Gastroesophageal sphincter (tissue), 4 donors: ENCODE data around the gene EIF2B5. TPM values are rescaled to one million over a fixed set of nuclear protein-coding genes. Genes with fewer than 3 reads are reported as not detected.

ENCODE experiments used
- ATAC-seq: fragments of 150-250 bp; one replicate; pipeline ENCODE4 v1.9.1; 2016; ENCODE audit warnings: mild to moderate bottlenecking, moderate library complexity
- H3K27ac ChIP-seq, 4 donors: fragments of 200-600 bp; sonication (generic) in 3 of 4; 1 replicate in 3 of 4; 2 replicates in 1 of 4; pipeline ENCODE4 v1.5.1; 2016 to 2019
- H3K27me3 ChIP-seq: fragments of 200-600 bp; sonication (generic); one replicate; pipeline ENCODE4 v1.5.1; 2019
- H3K36me3 ChIP-seq, 2 donors: fragments of 200-600 bp; sonication (generic); one replicate each; pipeline ENCODE4 v1.5.1; 2019; ENCODE audit warnings: control low read depth in 1 of 2
- H3K4me1 ChIP-seq, 3 donors: fragments of 200-600 bp; sonication (generic); 1 replicate in 2 of 3; 2 replicates in 1 of 3; pipeline ENCODE4 v1.5.1; 2016 to 2019; ENCODE audit warnings: control low read depth in 2 of 3
- H3K4me3 ChIP-seq, 2 donors: fragments of 200-600 bp; sonication (generic); one replicate each; pipeline ENCODE4 v1.5.1; 2019; ENCODE audit warnings: mild to moderate bottlenecking in 1 of 2, moderate library complexity in 1 of 2
- H3K9me3 ChIP-seq, 3 donors: fragments of 200-600 bp; sonication (generic); one replicate each; pipeline ENCODE4 v1.5.1; 2017 to 2019; ENCODE audit warnings: control low read depth in 2 of 3
- EP300 ChIP-seq: sonication (generic); formaldehyde crosslinking; IDR thresholded peaks from one replicate; pipeline ENCODE4 v1.6.1; 2017; ENCODE audit warnings: antibody characterized with exemption, mild to moderate bottlenecking
- POLR2A ChIP-seq, 2 donors: fragments of 450-650 bp; IDR thresholded peaks; one replicate each; pipeline ENCODE4 v1.6.1; 2017; ENCODE audit warnings: antibody characterized with exemption in 2 of 2, mild to moderate bottlenecking in 2 of 2, moderate library complexity in 1 of 2
- POLR2AphosphoS5 ChIP-seq: sonication (generic); formaldehyde crosslinking; IDR thresholded peaks from one replicate; pipeline ENCODE4 v1.6.1; 2017; ENCODE audit warnings: antibody characterized with exemption
- WGBS, 2 donors: methylation state at CpG; one replicate each; pipeline ENCODE4 v1.1.5; 2018; ENCODE audit warnings: low coverage in 1 of 2; 5-methylcytosine and 5-hydroxymethylcytosine counted together
- total RNA-seq, 4 donors: library from RNA; depleted of rRNA; stranded (reverse); fragments of >200 nt; gene quantifications; one replicate each; pipeline ENCODE4 v1.1.0, GENCODE V29; 2016
- TF ChIP-seq, protein P1 (sequence below), 4 experiments: fragments of 200-600 bp in 2 of 4; fragments of 450-650 bp in 2 of 4; sonication (generic) in 1 of 4; IDR thresholded peaks; one replicate each; pipeline ENCODE4 v1.5.1; 2017 to 2019; ENCODE audit warnings: antibody characterized with exemption in 4 of 4, mild to moderate bottlenecking in 2 of 4, moderate library complexity in 2 of 4

The EIF2B5 gene
- total RNA-seq, 4 donors from 2014 or later = 36.2 to 49.2 (median 44.3) TPM

DNA sequence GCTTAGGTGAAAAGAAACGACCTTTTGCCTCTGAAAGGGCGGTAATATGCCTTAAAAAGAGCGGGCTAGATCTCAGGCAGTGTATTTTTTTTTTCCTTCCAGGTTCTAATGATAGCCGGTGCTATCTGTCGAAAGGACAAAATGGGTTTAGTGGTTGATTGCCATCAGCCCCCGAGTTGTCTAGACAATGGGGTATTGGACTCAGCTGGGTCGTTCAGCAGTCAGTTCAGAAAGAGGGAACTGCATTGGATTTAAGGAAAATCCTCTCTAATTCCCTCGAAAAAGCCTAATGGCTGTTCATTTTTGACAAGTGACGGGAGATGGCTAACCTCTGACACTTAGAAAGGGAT is 728 bp downstream of the EIF2B5 start:
- peaks cover 0 to 27% (median 6%) of the 10 kb centered on the region in 3 donors for H3K4me1 ChIP-seq
- H3K4me3 ChIP-seq = peak overlapping the region; percentile 61 to 97
- no peak for TF ChIP-seq POLR2AphosphoS5
- no peak for TF ChIP-seq EP300
- no peak for TF ChIP-seq POLR2A (IDR thresholded peaks at IDR 0.05)
- TF ChIP-seq, protein P1, sequence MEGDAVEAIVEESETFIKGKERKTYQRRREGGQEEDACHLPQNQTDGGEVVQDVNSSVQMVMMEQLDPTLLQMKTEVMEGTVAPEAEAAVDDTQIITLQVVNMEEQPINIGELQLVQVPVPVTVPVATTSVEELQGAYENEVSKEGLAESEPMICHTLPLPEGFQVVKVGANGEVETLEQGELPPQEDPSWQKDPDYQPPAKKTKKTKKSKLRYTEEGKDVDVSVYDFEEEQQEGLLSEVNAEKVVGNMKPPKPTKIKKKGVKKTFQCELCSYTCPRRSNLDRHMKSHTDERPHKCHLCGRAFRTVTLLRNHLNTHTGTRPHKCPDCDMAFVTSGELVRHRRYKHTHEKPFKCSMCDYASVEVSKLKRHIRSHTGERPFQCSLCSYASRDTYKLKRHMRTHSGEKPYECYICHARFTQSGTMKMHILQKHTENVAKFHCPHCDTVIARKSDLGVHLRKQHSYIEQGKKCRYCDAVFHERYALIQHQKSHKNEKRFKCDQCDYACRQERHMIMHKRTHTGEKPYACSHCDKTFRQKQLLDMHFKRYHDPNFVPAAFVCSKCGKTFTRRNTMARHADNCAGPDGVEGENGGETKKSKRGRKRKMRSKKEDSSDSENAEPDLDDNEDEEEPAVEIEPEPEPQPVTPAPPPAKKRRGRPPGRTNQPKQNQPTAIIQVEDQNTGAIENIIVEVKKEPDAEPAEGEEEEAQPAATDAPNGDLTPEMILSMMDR (IDR thresholded peaks at IDR 0.05) = no peak
- H3K36me3 ChIP-seq = peaks cover 0 to 38% of the 10 kb centered on the region in 2 donors
- no peaks in the 10 kb centered on the region for H3K9me3 ChIP-seq
- no peak for ATAC-seq
- 3 to 5% methylated on average over 9 of the region's 9 CpGs for WGBS, 2 donors
- H3K27ac ChIP-seq = peak overlapping the region in 3 of 4 donors; percentile 84 to 92 (median 86)
- no peaks in the 10 kb centered on the region for H3K27me3 ChIP-seq

DNA sequence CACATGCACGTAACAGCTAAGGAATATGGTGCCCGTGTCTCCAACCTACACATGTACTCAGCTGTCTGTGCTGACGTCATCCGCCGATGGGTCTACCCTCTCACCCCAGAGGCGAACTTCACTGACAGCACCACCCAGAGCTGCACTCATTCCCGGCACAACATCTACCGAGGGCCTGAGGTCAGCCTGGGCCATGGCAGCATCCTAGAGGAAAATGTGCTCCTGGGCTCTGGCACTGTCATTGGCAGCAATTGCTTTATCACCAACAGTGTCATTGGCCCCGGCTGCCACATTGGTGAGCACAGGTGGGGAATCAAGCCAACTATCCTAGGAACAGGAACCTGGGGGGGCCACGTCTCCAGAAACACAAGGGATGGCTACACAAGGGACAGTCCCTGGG is 5.3 kb downstream of the EIF2B5 start:
- TF ChIP-seq, protein P1 (IDR thresholded peaks at IDR 0.05) = no peak
- no peak for TF ChIP-seq POLR2AphosphoS5
- no peak for TF ChIP-seq EP300
- no peak for TF ChIP-seq POLR2A (IDR thresholded peaks at IDR 0.05)
- Histone ChIP-seq H3K4me3 (no peak overlapping the region), H3K4me1 (peaks cover 0 to 33% (median 6%) of the 10 kb centered on the region in 3 donors), H3K36me3 (peaks cover 0 to 84% of the 10 kb centered on the region in 2 donors), H3K9me3 (no peaks in the 10 kb centered on the region), H3K27ac (no peak overlapping the region), H3K27me3 (no peaks in the 10 kb centered on the region)
- 91% methylated on average over 6 of the region's 10 CpGs; no CpG with 5 or more reads in 1 of the 2 donors for WGBS, 2 donors
- no peak for ATAC-seq

DNA sequence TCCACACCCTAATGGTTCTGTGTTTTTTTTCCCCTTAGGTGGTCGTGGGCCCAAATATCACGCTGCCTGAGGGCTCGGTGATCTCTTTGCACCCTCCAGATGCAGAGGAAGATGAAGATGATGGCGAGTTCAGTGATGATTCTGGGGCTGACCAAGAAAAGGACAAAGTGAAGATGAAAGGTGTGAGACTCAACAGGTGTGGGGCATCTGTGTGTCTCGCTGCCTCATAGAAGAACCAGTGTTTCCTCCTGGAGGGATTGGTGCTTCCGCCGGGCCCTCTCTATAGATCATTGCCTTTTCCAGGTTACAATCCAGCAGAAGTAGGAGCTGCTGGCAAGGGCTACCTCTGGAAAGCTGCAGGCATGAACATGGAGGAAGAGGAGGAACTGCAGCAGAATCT is 7.0 kb downstream of the EIF2B5 start:
- Histone ChIP-seq H3K36me3 (peaks cover 0 to 96% of the 10 kb centered on the region in 2 donors), H3K4me1 (peaks cover 0 to 19% (median 0%) of the 10 kb centered on the region in 3 donors), H3K27ac (no peak overlapping the region), H3K4me3 (no peak overlapping the region), H3K27me3 (no peaks in the 10 kb centered on the region), H3K9me3 (no peaks in the 10 kb centered on the region)
- no peak for ATAC-seq
- WGBS, 2 donors = 80% methylated on average over 5 of the region's 7 CpGs; no CpG with 5 or more reads in 1 of the 2 donors
- no peak for TF ChIP-seq POLR2AphosphoS5
- TF ChIP-seq EP300 = no peak
- TF ChIP-seq, protein P1 (IDR thresholded peaks at IDR 0.05) = no peak
- no peak for TF ChIP-seq POLR2A (IDR thresholded peaks at IDR 0.05)

DNA sequence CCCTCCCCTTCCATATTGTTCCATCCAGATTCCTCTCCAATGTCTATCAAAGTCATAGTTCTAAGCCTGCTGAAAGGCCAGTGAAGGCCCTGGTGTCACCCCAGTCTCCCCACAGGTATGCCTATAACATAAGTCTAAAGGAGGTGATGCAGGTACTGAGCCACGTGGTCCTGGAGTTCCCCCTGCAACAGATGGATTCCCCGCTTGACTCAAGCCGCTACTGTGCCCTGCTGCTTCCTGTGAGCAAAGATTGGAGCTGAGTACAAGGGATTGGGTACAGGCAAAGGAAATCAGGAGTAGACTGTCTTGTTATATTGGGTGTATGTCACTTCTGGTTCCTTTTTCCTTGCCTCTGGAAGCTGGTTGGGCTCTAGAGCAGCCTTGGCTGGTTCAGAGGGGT is 8.2 kb downstream of the EIF2B5 start:
- H3K27me3 ChIP-seq = no peaks in the 10 kb centered on the region
- H3K27ac ChIP-seq = no peak overlapping the region
- peaks cover 0 to 85% of the 10 kb centered on the region in 2 donors for H3K36me3 ChIP-seq
- TF ChIP-seq EP300 (no peak), POLR2AphosphoS5 (no peak), POLR2A (IDR thresholded peaks at IDR 0.05) (no peak)
- TF ChIP-seq, protein P1 (IDR thresholded peaks at IDR 0.05) = no peak
- no peaks in the 10 kb centered on the region for H3K9me3 ChIP-seq
- no peak for ATAC-seq
- H3K4me3 ChIP-seq = no peak overlapping the region
- WGBS, 2 donors = 80% methylated on average over 1 of the region's 3 CpGs; no CpG with 5 or more reads in 1 of the 2 donors
- peaks cover 0 to 15% (median 0%) of the 10 kb centered on the region in 3 donors for H3K4me1 ChIP-seq

DNA sequence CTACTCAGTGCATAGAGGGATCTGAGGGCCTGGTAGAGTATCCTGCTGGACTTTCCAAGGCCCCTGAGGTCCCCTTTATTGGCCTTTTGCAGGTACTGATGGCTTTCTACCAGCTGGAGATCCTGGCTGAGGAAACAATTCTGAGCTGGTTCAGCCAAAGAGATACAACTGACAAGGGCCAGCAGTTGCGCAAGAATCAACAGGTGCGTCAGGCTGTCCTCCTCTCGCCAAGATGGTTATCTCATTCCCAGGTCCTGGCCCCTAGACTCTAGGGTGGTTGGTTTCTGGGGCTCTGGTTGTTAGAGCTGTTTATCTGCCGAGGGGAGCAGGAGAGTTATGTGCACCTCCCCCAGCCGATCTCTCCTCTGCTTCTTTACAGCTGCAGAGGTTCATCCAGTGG is 9.3 kb downstream of the EIF2B5 start:
- Histone ChIP-seq H3K4me1 (peaks cover 0 to 15% (median 0%) of the 10 kb centered on the region in 3 donors), H3K27me3 (no peaks in the 10 kb centered on the region), H3K27ac (no peak overlapping the region), H3K4me3 (no peak overlapping the region), H3K9me3 (no peaks in the 10 kb centered on the region), H3K36me3 (peaks cover 0 to 73% of the 10 kb centered on the region in 2 donors)
- no peak for ATAC-seq
- TF ChIP-seq POLR2AphosphoS5 (no peak), EP300 (no peak), POLR2A (IDR thresholded peaks at IDR 0.05) (no peak)
- 86% methylated on average over 4 of the region's 5 CpGs; no CpG with 5 or more reads in 1 of the 2 donors for WGBS, 2 donors
